Right lobe of liver (tissue), 4 donors: ENCODE results near the gene STAT3.

ENCODE experiments used
- CTCF ChIP-seq, 4 donors: fragments of 200-600 bp in 3 of 4; fragments of 450-650 bp in 1 of 4; IDR thresholded peaks; one replicate each; pipeline versions ENCODE4 v1.5.1 to v1.8.0; 2016 to 2022; ENCODE audit warnings: antibody characterized with exemption in 4 of 4, mild to moderate bottlenecking in 2 of 4
- POLR2A ChIP-seq: fragments of 450-650 bp; IDR thresholded peaks from one replicate; pipeline ENCODE4 v1.6.1; 2017; ENCODE audit warnings: antibody characterized with exemption, mild to moderate bottlenecking
- donor health status: DM: no; HTN: no; CAD: no.
- donor health status: DM: no; HTN: no; CAD: no.
- donor health status: DM: no; HTN: yes; CAD: no.

- no peak for TF ChIP-seq CTCF (IDR thresholded peaks at IDR 0.05)
- no peak for TF ChIP-seq POLR2A
These were observed 92.2 kb downstream of the STAT3 start for GRCh38 chr17:42296012-42296411.
